Thyroid gland (tissue), 4 donors: ENCODE data around the gene ATP2A1. TPM values are rescaled to one million over a fixed set of nuclear protein-coding genes. Genes with fewer than 3 reads are reported as not detected.

Experiments
- DNase-seq, 2 donors: peaks; one replicate each; pipeline ENCODE4 v3.0.0-alpha.2; 2019
- H3K27ac ChIP-seq, 3 donors: fragments of 200-600 bp; sonication (generic); 1 replicate in 2 of 3; 2 replicates in 1 of 3; pipeline ENCODE4 v1.5.1; 2016 to 2019; ENCODE audit warnings: mild to moderate bottlenecking in 1 of 3, moderate library complexity in 1 of 3
- H3K27me3 ChIP-seq: fragments of 200-600 bp; sonication (generic); one replicate; pipeline ENCODE4 v1.5.1; 2019
- H3K36me3 ChIP-seq, 2 donors: fragments of 200-600 bp; sonication (generic); one replicate each; pipeline ENCODE4 v1.5.1; 2016 to 2019
- H3K4me1 ChIP-seq, 2 donors: fragments of 200-600 bp; sonication (generic); one replicate each; pipeline ENCODE4 v1.5.1; 2017 to 2019
- H3K4me3 ChIP-seq, 3 donors: fragments of 200-600 bp; sonication (generic); replicated peaks in 1 of 3; 1 replicate in 2 of 3; 2 replicates in 1 of 3; pipeline ENCODE4 v1.5.1; 2016; ENCODE audit warnings: mild to moderate bottlenecking in 1 of 3
- H3K9me3 ChIP-seq: fragments of 200-600 bp; sonication (generic); one replicate; pipeline ENCODE4 v1.5.1; 2017
- POLR2A ChIP-seq, 2 donors: fragments of 450-650 bp; IDR thresholded peaks; one replicate each; pipeline ENCODE4 v1.6.1; 2017; ENCODE audit warnings: antibody characterized with exemption in 2 of 2, mild to moderate bottlenecking in 2 of 2, moderate library complexity in 1 of 2
- WGBS, 2 donors: methylation state at CpG; one replicate each; pipeline ENCODE4 v1.1.5; 2017; 5-methylcytosine and 5-hydroxymethylcytosine counted together
- intact Hi-C: fragments of 100-400 bp; cut with DNase I; formaldehyde crosslinking; loops from one replicate; pipeline ENCODE4 v1.15.1; 2023
- total RNA-seq, 4 donors: library from RNA; depleted of rRNA; stranded (reverse); fragments of >200 nt; gene quantifications; one replicate each; pipeline ENCODE4 v1.2.3, GENCODE V29; 2016
- TF ChIP-seq, protein P1 (sequence below), 6 experiments: fragments of 200-600 bp in 3 of 6; fragments of 450-650 bp in 3 of 6; sonication (generic) in 3 of 6; IDR thresholded peaks; one replicate each; pipeline ENCODE4 v1.5.1; 2016 to 2019; ENCODE audit warnings: antibody characterized with exemption in 6 of 6, mild to moderate bottlenecking in 2 of 6, inconsistent platforms in 1 of 6, moderate library complexity in 1 of 6

ATP2A1 gene
- total RNA-seq, 4 donors from 2014 or later, result 0.27 to 2.7 (median 2.3) TPM; not detected in 1

DNA sequence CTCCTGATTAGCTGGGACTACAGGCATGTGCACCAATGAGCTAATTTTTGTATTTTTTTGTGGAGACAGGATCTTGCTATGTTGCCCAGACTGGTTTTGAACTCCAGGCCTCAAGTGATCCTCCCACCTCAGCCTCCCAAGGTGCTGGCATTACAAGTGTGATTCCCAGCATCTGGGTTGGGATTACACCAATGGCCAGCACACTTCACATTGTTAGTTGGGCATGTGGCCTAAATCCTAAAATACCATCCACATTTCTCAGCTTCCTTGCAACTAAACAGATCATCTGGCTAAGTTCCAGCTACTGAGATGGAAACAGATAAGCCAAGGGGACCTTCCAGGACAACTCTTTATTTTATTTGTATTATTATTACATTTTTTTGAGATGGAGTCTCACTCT, 36.9 kb downstream of the ATP2A1 start:
- Histone ChIP-seq H3K27ac (no peak overlapping the region), H3K36me3 (peaks cover 24 to 42% of the 10 kb centered on the region in 2 donors), H3K27me3 (no peaks in the 10 kb centered on the region), H3K9me3 (no peaks in the 10 kb centered on the region), H3K4me3 (no peak overlapping the region), H3K4me1 (no peaks in the 10 kb centered on the region)
- intact Hi-C loops, result no loop called here
- TF ChIP-seq, protein P1, sequence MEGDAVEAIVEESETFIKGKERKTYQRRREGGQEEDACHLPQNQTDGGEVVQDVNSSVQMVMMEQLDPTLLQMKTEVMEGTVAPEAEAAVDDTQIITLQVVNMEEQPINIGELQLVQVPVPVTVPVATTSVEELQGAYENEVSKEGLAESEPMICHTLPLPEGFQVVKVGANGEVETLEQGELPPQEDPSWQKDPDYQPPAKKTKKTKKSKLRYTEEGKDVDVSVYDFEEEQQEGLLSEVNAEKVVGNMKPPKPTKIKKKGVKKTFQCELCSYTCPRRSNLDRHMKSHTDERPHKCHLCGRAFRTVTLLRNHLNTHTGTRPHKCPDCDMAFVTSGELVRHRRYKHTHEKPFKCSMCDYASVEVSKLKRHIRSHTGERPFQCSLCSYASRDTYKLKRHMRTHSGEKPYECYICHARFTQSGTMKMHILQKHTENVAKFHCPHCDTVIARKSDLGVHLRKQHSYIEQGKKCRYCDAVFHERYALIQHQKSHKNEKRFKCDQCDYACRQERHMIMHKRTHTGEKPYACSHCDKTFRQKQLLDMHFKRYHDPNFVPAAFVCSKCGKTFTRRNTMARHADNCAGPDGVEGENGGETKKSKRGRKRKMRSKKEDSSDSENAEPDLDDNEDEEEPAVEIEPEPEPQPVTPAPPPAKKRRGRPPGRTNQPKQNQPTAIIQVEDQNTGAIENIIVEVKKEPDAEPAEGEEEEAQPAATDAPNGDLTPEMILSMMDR (IDR thresholded peaks at IDR 0.05), result no peak
- no peak for TF ChIP-seq POLR2A (IDR thresholded peaks at IDR 0.05)
- no peak for DNase-seq

DNA sequence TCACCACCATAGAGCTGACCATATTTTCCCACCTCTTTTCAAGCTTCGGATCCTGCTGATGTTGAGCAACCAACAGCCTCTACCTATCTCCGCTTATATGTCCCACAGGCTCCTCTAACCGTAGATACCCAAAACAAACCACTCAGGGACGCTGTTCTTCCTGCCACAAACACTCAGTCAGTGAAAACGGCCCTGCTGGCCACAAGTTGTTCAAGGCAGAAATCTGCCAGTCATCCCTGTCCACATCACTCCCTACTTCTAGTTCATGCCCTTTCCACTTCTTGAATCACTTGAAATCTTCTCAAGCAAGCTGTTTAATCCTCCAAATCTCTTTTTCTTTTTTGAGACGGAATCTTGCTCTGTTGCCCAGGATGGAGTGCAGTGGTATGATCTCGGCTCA, 38.8 kb downstream of the ATP2A1 start:
- DNase-seq, result no peak
- WGBS, 2 donors, result 92 to 93% methylated on average over 7 of the region's 7 CpGs
- peaks cover 24 to 35% of the 10 kb centered on the region in 2 donors for H3K36me3 ChIP-seq
- no peaks in the 10 kb centered on the region for H3K4me1 ChIP-seq
- intact Hi-C loops, result no loop called here
- TF ChIP-seq POLR2A (IDR thresholded peaks at IDR 0.05), result no peak
- TF ChIP-seq, protein P1 (IDR thresholded peaks at IDR 0.05), result no peak
- H3K4me3 ChIP-seq, result no peak overlapping the region
- H3K9me3 ChIP-seq, result no peaks in the 10 kb centered on the region
- no peak overlapping the region for H3K27ac ChIP-seq
- no peaks in the 10 kb centered on the region for H3K27me3 ChIP-seq

DNA sequence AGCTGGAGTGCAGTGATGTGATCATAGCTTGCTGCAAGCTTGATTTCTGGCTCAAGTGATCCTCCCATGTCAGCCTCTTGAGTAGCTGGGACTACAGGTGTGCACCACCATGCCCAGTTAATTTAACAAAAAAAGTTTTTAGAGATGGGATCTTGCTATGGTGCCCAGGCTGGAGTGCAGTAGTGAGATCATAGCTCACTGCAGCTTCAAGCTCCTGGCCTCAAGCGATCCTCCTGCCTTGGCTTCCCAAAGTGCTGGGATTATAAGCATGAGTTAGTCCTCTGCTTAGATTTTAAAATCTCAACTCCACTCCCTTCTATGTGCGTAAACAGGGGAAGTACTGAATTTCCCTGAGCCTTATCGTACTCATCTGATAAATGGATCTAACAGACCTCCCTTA, 40.4 kb downstream of the ATP2A1 start:
- WGBS, 2 donors, result 96 to 100% methylated on average over 3 of the region's 3 CpGs
- Histone ChIP-seq H3K4me1 (peaks cover 0 to 2% of the 10 kb centered on the region in 2 donors), H3K4me3 (no peak overlapping the region), H3K36me3 (peaks cover 24 to 35% of the 10 kb centered on the region in 2 donors), H3K27ac (no peak overlapping the region), H3K27me3 (no peaks in the 10 kb centered on the region), H3K9me3 (no peaks in the 10 kb centered on the region)
- intact Hi-C loops, result no loop called here
- TF ChIP-seq, protein P1 (IDR thresholded peaks at IDR 0.05), result no peak
- TF ChIP-seq POLR2A (IDR thresholded peaks at IDR 0.05), result no peak
- no peak for DNase-seq

DNA sequence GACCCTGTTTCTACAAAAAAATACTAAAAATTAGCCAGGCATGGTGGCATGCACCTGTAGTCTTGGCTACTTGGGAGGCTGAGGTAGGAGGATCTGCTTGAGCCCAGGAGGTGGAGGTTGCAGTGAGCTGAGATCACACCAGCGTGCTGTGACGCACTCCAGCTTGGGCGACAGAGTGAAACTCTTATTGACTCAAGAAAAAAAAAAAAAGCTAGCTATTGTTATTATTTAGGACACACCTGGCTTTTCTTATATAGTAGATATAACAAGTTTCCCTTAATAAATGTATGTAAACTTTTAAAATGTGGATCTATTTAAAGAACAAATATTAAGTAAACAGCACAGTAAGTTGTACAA, 44.9 kb downstream of the ATP2A1 start:
- intact Hi-C loops, result no loop called here
- 91 to 95% methylated on average over 3 of the region's 3 CpGs for WGBS, 2 donors
- H3K27ac ChIP-seq, result no peak overlapping the region
- H3K4me3 ChIP-seq, result no peak overlapping the region
- H3K4me1 ChIP-seq, result peaks cover 8 to 11% of the 10 kb centered on the region in 2 donors
- TF ChIP-seq, protein P1 (IDR thresholded peaks at IDR 0.05), result no peak
- TF ChIP-seq POLR2A (IDR thresholded peaks at IDR 0.05), result no peak
- no peaks in the 10 kb centered on the region for H3K9me3 ChIP-seq
- DNase-seq, result no peak
- no peaks in the 10 kb centered on the region for H3K27me3 ChIP-seq
- H3K36me3 ChIP-seq, result peaks cover 6 to 17% of the 10 kb centered on the region in 2 donors

DNA sequence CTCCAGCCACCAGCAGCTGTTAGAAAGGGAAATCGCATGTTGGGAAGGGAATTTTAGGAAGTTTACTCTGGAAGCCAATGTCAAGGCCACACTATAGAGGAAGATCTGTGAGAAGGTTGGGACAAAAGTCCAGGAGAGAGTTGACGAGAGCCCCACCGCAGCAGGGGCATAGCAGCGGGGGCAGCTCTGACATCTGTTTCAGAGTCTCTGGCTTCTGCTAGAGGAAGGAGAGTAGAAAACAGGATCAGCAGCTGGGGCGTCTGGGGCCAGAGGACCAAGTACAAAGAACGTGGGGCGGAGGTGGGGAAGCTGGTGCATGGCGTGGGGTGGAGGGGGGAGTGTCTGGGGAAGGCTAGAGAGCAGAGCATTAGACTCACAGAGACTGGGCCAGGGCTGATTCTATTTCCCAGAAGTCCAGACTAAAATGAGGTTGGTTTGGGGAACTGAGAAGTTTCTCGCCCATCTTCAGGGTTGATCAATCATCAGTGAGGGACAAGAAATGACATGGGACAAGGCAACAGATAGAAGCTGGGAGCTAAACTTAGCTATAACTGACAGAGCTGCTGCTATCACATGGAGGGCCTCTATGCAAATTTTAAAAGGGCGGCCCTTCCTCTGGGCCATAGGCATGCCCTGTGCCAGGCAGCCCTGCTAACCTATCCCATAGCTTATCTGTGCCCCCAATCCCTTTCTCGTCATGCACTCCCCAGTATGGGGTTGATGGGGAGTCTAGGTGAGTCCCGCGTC, 45.5 kb downstream of the ATP2A1 start:
- H3K4me1 ChIP-seq, result peaks cover 8 to 11% of the 10 kb centered on the region in 2 donors
- DNase-seq, result no peak
- TF ChIP-seq, protein P1 (IDR thresholded peaks at IDR 0.05), result no peak
- no peak for TF ChIP-seq POLR2A (IDR thresholded peaks at IDR 0.05)
- intact Hi-C loops, result no loop called here
- WGBS, 2 donors, result 64 to 69% methylated on average over 13 of the region's 13 CpGs
- H3K9me3 ChIP-seq, result no peaks in the 10 kb centered on the region
- peak overlapping the region in 1 of 3 donors; percentile 65 for H3K4me3 ChIP-seq
- H3K27me3 ChIP-seq, result no peaks in the 10 kb centered on the region
- H3K36me3 ChIP-seq, result peaks cover 6 to 11% of the 10 kb centered on the region in 2 donors
- H3K27ac ChIP-seq, result peak overlapping the region; percentile 14 to 97 (median 40)
